A673 (cell line): ENCODE measurements around the gene DDX5. TPM values are rescaled to one million over a fixed set of nuclear protein-coding genes. Genes with fewer than 3 reads are reported as not detected.

Experiments
- BruUV-seq: library from RNA; stranded (reverse); fragments of 400-500 nt; replicated peaks from 2 replicates; lab custom pipeline; 2021; lab: Mats Ljungman, UMichigan
- CTCF ChIA-PET: fragments of 300-600 bp; sonication (Branson Sonifier 250); formaldehyde crosslinking; loops from one replicate; lab custom pipeline; 2022; ENCODE audit warnings: antibody characterized with exemption; lab: Charles Lee
- POLR2A ChIA-PET: fragments of 300-600 bp; sonication (Branson Sonifier 250); formaldehyde crosslinking; loops from one replicate; lab custom pipeline; 2022; ENCODE audit warnings: antibody characterized with exemption; ENCODE audit not compliant: low non-redundant PET; lab: Charles Lee
- DNase-seq: peaks from one replicate; pipeline ENCODE4 v3.0.0-alpha.2; 2015; ENCODE audit warnings: low spot score
- H3K27ac ChIP-seq: fragments of 200-600 bp; sonication (generic); 2 replicates; pipeline ENCODE4 v1.5.1; 2016; ENCODE audit warnings: mixed run types, low read depth, mild to moderate bottlenecking, mixed read lengths, antibody characterized with exemption, low read length; ENCODE audit not compliant: poor library complexity, severe bottlenecking
- H3K27me3 ChIP-seq: fragments of 200-600 bp; sonication (generic); replicated peaks from 2 replicates; pipeline ENCODE4 v1.6.1; 2017; ENCODE audit warnings: mixed run types, low read depth, mild to moderate bottlenecking, mixed read lengths, antibody characterized with exemption, low read length; ENCODE audit not compliant: insufficient read depth, poor library complexity
- H3K36me3 ChIP-seq: fragments of 200-600 bp; sonication (generic); 2 replicates; pipeline ENCODE4 v1.6.1; 2016; ENCODE audit warnings: mixed run types, mild to moderate bottlenecking, mixed read lengths, antibody characterized with exemption, low read length; ENCODE audit not compliant: insufficient read depth, poor library complexity, severe bottlenecking
- H3K4me1 ChIP-seq: fragments of 200-600 bp; sonication (generic); 2 replicates; pipeline ENCODE4 v1.6.1; 2017; ENCODE audit warnings: mixed run types, mild to moderate bottlenecking, mixed read lengths, antibody characterized with exemption, low read length; ENCODE audit not compliant: insufficient read depth, poor library complexity, severe bottlenecking
- H3K4me3 ChIP-seq: fragments of 200-600 bp; sonication (generic); 2 replicates; pipeline ENCODE4 v1.5.1; 2016; ENCODE audit warnings: low read depth, mixed run types, mild to moderate bottlenecking, mixed read lengths, low read length; ENCODE audit not compliant: poor library complexity, severe bottlenecking
- H3K9me3 ChIP-seq: fragments of 200-600 bp; sonication (generic); 2 replicates; pipeline ENCODE4 v1.6.1; 2016; ENCODE audit warnings: mixed run types, low read depth, mild to moderate bottlenecking, mixed read lengths, antibody characterized with exemption, low read length; ENCODE audit not compliant: poor library complexity, severe bottlenecking
- CTCF ChIP-seq: fragments of 300-800, 200-600 bp; sonication (generic); conservative IDR thresholded peaks from 2 replicates; pipeline ENCODE4 v1.5.1; 2017; ENCODE audit warnings: low read depth, mild to moderate bottlenecking, antibody characterized with exemption, low read length, moderate library complexity, mixed read lengths
- EZH2 ChIP-seq: fragments of 200-600 bp; sonication (generic); IDR thresholded peaks from 2 replicates; pipeline ENCODE4 v1.6.1; 2017; ENCODE audit warnings: borderline replicate concordance, low read depth, mild to moderate bottlenecking, mixed read lengths, antibody characterized with exemption, low read length; ENCODE audit not compliant: poor library complexity, severe bottlenecking
- intact Hi-C: fragments of 100-400 bp; cut with micrococcal nuclease; formaldehyde crosslinking; loops from one replicate; pipeline ENCODE4 v1.10.0; 2022; ENCODE audit not compliant: unreplicated experiment
- total RNA-seq: library from RNA; stranded (reverse); gene quantifications from 2 replicates; pipeline ENCODE4 v1.2.3, GENCODE V29; 2021

The DDX5 gene
- total RNA-seq, 1 experiment from 2014 or later = 911 TPM

DNA sequence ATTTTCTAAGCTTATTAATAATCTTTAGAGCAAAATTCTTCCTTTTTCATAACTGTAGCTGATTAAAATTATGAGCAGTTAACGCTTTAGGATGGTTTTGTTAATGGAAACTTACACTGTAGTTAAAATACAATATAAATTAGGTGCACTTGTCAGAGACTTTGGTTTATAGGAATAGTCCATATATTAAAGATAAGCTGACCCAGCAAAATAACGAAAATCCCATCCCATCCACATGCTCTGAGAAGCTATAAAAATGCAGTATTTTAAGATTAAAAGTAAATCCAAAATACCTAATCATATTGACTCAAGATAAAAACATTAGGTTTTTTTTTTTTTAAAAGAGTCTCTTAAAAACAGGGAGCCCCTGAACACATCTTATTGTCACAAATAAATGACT, 38.7 kb upstream of the DDX5 start:
- BruUV-seq = no TSS peak
- peaks cover 16% of the 10 kb centered on the region for H3K36me3 ChIP-seq
- no peak for DNase-seq
- no peaks in the 10 kb centered on the region for H3K4me1 ChIP-seq
- H3K27ac ChIP-seq = no peak overlapping the region
- H3K9me3 ChIP-seq = no peaks in the 10 kb centered on the region
- intact Hi-C loops = no loop called here
- no peaks in the 10 kb centered on the region for H3K27me3 ChIP-seq
- POLR2A ChIA-PET = no interaction called here
- CTCF ChIA-PET = no interaction called here
- TF ChIP-seq EZH2 (no peak), CTCF (no peak)
- H3K4me3 ChIP-seq = no peak overlapping the region

DNA sequence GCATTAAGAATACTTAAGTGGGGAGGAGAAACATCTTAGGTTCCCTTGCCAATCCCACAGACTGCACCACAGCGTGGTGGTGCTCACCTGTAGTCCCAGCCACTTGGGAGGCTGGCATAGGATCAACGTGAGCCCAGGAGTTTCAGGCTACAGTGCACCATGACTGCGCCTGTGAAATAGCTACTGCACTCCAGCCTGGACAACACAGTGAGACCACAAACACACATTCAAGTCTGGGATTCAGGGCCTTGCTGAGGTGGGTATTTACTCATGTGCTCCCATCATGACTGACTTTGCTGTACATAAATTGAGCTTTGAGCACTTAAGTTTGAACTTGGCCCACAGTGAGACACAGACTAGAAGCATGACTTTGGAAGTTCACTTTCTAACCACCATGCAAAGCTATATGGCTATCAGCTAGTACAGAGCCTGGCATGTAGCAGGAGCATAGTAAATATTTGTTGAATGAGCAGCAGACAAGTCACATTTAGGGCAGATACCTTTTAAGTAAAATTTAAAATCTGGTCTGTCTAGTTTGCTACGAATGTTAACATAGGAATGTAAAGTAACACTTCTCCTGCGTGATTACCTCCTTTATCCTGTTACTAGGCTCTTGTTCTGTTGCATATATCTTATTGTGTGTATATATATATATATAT, 34.2 kb upstream of the DDX5 start:
- Histone ChIP-seq H3K27me3 (no peaks in the 10 kb centered on the region), H3K4me1 (no peaks in the 10 kb centered on the region), H3K4me3 (no peak overlapping the region), H3K9me3 (no peaks in the 10 kb centered on the region), H3K36me3 (peaks cover 34% of the 10 kb centered on the region), H3K27ac (no peak overlapping the region)
- POLR2A ChIA-PET = no interaction called here
- intact Hi-C loops = no loop called here
- CTCF ChIA-PET = no interaction called here
- TF ChIP-seq CTCF (no peak), EZH2 (no peak)
- DNase-seq = no peak
- no TSS peak for BruUV-seq

DNA sequence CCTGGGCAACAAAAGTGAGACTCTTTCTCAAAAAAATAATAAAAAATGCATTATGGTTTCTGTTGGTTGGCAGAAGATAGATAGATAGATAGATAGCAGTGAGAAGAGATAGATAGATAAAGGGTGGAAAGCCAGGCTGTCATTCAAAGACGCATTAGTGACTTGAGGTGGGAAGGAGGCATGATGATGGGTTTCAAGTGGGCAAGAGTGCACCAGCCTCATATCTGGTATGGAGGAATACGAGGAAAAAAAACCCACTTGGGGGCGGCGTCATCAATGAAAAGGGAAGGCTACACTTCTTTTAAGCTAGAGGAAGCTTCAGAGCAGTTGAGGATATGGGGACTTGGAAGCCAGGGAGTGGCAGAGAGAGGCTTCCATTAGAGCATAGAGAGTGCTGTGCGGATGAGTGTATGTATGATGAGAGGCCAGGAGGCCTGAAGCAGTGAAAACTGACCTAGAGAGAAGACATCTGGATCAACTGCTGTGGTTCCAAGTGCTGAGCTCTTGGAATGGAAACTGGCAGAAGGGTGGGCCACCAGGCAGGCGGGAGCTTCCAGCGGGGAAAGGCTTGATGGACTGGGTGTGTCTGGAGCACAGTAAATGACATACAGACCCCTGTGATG, 32.5 kb upstream of the DDX5 start:
- no TSS peak for BruUV-seq
- TF ChIP-seq CTCF (no peak), EZH2 (no peak)
- no peaks in the 10 kb centered on the region for H3K27me3 ChIP-seq
- H3K27ac ChIP-seq = no peak overlapping the region
- POLR2A ChIA-PET = no interaction called here
- no peak overlapping the region for H3K4me3 ChIP-seq
- H3K9me3 ChIP-seq = no peaks in the 10 kb centered on the region
- peaks cover 44% of the 10 kb centered on the region for H3K36me3 ChIP-seq
- intact Hi-C loops = no loop called here
- CTCF ChIA-PET = no interaction called here
- DNase-seq = no peak
- no peaks in the 10 kb centered on the region for H3K4me1 ChIP-seq
